ENCODE data around the gene PGBD5. TPM values are rescaled to one million over a fixed set of nuclear protein-coding genes. Genes with fewer than 3 reads are reported as not detected.

The PGBD5 gene
- total and polyA plus RNA-seq, 2 experiments from 2014 or later, result 0.82 to 2.4 TPM

GRCh38 chr1:230286166-230286889 is 139.8 kb downstream of the PGBD5 start:
- no peak for DNase-seq (ENCODE audit: low spot score)
- WGBS (ENCODE audit: low lambda C conversion rate, missing lambda C conversion rate), result 87% methylated on average over 21 of the region's 21 CpGs
- no peaks in the 10 kb centered on the region for H3K36me3 ChIP-seq (replicated peaks; ENCODE audit: insufficient read depth, low read depth)

GRCh38 chr1:230285351-230285750 is 140.8 kb downstream of the PGBD5 start:
- Histone ChIP-seq H3K9me2 (replicated peaks; ENCODE audit: insufficient read depth) (no peaks in the 10 kb centered on the region), H4K20me1 (ENCODE audit: insufficient read depth, poor library complexity, severe bottlenecking) (no peaks in the 10 kb centered on the region), H3K27me3 (no peaks in the 10 kb centered on the region), H3K4me2 (no peak overlapping the region), H3K36me3 (replicated peaks; ENCODE audit: insufficient read depth, low read depth) (no peaks in the 10 kb centered on the region), H3K79me2 (no peaks in the 10 kb centered on the region), H3K4me3 (no peak overlapping the region), H3K4me1 (ENCODE audit: insufficient read depth) (peaks cover 5% of the 10 kb centered on the region), H3K9me3 (ENCODE audit: low read depth) (no peaks in the 10 kb centered on the region), H3K27ac (no peak overlapping the region), H2AFZ (no peak overlapping the region)
- TF ChIP-seq EZH2phosphoT487 (IDR thresholded peaks at IDR 0.05; ENCODE audit: low read depth, severe bottlenecking, unreplicated experiment), result no peak
- TF ChIP-seq EZH2 (IDR thresholded peaks at IDR 0.05; ENCODE audit: borderline replicate concordance), result no peak
- TF ChIP-seq CTCF (IDR thresholded peaks at IDR 0.05; ENCODE audit: poor library complexity), result no peak
- 89% methylated on average over 7 of the region's 7 CpGs for WGBS (ENCODE audit: low lambda C conversion rate, missing lambda C conversion rate)
- DNase-seq (ENCODE audit: low spot score), result no peak

More at GRCh38 chr1:230286166-230286889, 139.8 kb downstream of the PGBD5 start:
- H3K9me3 ChIP-seq (ENCODE audit: low read depth), result no peaks in the 10 kb centered on the region
- H3K27ac ChIP-seq, result no peak overlapping the region
- H3K4me3 ChIP-seq, result no peak overlapping the region
- peaks cover 5% of the 10 kb centered on the region for H3K4me1 ChIP-seq (ENCODE audit: insufficient read depth)
- no peak overlapping the region for H3K4me2 ChIP-seq
- peaks cover 6% of the 10 kb centered on the region for H3K27me3 ChIP-seq
- H3K9me2 ChIP-seq (replicated peaks; ENCODE audit: insufficient read depth), result no peaks in the 10 kb centered on the region
- H2AFZ ChIP-seq, result no peak overlapping the region
- no peaks in the 10 kb centered on the region for H3K79me2 ChIP-seq
- TF ChIP-seq EZH2phosphoT487 (IDR thresholded peaks at IDR 0.05; ENCODE audit: low read depth, severe bottlenecking, unreplicated experiment) (no peak), EZH2 (IDR thresholded peaks at IDR 0.05; ENCODE audit: borderline replicate concordance) (no peak), CTCF (IDR thresholded peaks at IDR 0.05; ENCODE audit: poor library complexity) (no peak)
- no peaks in the 10 kb centered on the region for H4K20me1 ChIP-seq (ENCODE audit: insufficient read depth, poor library complexity, severe bottlenecking)

GRCh38 chr1:230284891-230285290 is 141.2 kb downstream of the PGBD5 start:
- H3K9me2 ChIP-seq (replicated peaks; ENCODE audit: insufficient read depth), result no peaks in the 10 kb centered on the region
- H3K9me3 ChIP-seq (ENCODE audit: low read depth), result no peaks in the 10 kb centered on the region
- TF ChIP-seq EZH2phosphoT487 (IDR thresholded peaks at IDR 0.05; ENCODE audit: low read depth, severe bottlenecking, unreplicated experiment) (no peak), CTCF (IDR thresholded peaks at IDR 0.05; ENCODE audit: poor library complexity) (no peak), EZH2 (IDR thresholded peaks at IDR 0.05; ENCODE audit: borderline replicate concordance) (no peak)
- no peaks in the 10 kb centered on the region for H3K79me2 ChIP-seq
- no peak overlapping the region for H3K27ac ChIP-seq
- H3K27me3 ChIP-seq, result no peaks in the 10 kb centered on the region
- H2AFZ ChIP-seq, result no peak overlapping the region
- H3K4me3 ChIP-seq, result no peak overlapping the region
- no peaks in the 10 kb centered on the region for H3K36me3 ChIP-seq (replicated peaks; ENCODE audit: insufficient read depth, low read depth)
- no peaks in the 10 kb centered on the region for H4K20me1 ChIP-seq (ENCODE audit: insufficient read depth, poor library complexity, severe bottlenecking)
- DNase-seq (ENCODE audit: low spot score), result no peak
- H3K4me1 ChIP-seq (ENCODE audit: insufficient read depth), result peaks cover 5% of the 10 kb centered on the region
- 80% methylated on average over 8 of the region's 10 CpGs for whole genome bisulfite sequencing (ENCODE audit: low lambda C conversion rate, missing lambda C conversion rate)
- no peak overlapping the region for H3K4me2 ChIP-seq
